Stimulated activated CD4-positive, alpha-beta T cell treated with anti-CD3 and anti-CD28 coated beads, Interleukin-4, amount 100 ng/mL, for 24 hours (primary cell): ENCODE measurements around the gene RPL19.

Source experiments
- DNase-seq: peaks from one replicate; pipeline ENCODE4 v3.0.0-alpha.2; 2020

The RPL19 gene

GRCh38 chr17:39173526-39174274 is 26.4 kb upstream of the RPL19 start:
- DNase-seq = no peak

DNA sequence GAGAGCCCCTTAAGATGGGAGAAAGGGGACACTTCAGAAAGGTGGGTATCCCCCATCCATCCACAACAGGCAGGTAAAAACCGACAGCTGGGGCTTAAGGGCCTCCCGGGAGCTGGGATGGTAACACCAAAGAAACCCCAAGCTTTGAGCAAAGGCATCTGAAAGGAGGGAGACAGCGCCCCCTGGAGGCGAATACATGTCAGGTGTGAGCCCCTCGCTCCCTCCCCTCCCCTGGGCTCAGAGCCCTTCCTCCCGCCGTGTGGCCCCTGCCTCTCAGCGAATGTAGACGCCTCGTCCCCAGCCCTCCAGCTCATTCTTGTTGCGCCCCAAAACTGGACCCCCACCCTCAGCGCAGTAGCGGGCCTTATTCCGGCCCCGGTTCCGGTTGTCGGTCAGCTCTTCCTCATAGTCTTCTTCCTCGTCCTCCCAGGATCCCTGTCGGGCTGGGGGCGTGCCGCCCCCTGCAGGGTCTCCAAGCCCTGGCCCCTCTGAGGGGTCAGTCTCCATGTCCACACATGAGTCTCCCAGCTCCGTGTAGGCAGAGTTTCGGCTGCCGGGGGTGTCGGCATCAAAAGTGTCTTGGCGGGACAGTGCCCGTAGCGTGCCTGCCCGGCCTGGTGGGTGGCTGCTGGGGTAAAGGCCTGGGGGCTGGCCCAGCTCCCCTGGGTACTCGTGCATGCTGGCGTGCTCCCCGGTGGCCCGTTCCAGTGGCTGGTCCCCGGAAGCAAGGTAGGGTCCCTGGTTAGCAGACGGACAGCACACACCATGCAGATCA is 25.0 kb upstream of the RPL19 start:
- DNase-seq = peak; percentile 81

- DNase-seq = no peak
Observed at GRCh38 chr17:39175695-39176093, 24.4 kb upstream of the RPL19 start.

DNA sequence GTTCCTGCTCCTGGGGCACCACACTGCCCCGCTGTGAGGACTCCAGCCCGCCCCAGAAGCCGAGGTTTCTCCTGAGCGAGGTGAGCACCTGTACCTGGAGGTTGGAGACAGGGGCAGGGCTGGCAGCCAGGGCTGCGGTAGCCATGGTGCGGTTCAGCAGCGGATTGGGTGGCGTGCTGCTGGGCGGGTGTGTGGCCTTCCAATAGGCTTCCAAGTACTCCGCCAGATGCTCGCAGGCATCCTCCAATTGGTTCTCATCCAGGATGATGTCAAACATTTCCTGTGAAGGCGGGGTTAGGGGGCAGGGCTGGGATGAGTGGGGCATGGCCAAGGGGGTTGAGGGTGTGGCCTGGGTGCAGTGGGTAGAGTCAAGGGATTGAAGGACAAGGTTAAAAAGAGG is 22.8 kb upstream of the RPL19 start:
- no peak for DNase-seq

- no peak for DNase-seq
Observed at GRCh38 chr17:39178536-39178935, 21.5 kb upstream of the RPL19 start.

GRCh38 chr17:39181303-39181702 is 18.8 kb upstream of the RPL19 start:
- DNase-seq = no peak

DNA sequence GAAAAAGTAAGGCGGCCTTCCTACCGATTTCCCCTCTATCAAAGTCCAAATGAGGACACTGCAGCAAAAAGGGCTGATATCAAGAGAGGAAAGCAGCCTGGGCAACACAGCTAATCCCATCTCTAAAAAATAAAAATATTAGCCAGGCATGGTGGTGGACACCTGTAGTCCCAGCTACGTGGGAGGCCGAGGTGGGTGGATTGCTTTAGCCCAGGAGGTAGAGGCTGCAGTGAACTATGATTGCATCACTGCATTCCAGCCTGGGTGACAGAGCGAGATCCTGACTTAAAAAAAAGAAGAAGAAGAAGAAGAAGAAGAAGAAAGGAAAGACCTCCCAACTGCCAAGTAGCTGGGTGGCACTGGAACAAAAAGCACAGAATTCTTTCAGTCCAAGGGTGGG is 17.0 kb upstream of the RPL19 start:
- DNase-seq = no peak

DNA sequence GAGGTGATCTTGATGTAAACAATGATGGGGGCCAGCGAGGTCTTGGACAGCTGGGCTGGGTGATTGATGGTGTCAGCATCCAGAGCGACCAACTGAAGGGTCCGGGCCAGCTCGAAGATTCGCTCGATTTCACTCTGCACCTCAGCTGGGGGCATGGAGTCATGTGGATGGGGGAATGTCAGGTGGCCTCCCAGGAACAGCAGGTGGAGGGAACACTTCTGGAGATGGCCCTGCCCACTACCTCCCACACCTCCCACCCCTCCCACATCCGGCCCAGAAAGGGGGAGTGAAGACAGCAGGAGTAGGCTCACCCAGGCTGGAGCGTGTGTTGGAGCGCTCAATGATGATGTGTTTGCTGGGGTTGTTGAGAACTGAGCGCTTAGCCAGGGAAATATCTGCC is 16.4 kb upstream of the RPL19 start:
- no peak for DNase-seq

DNA sequence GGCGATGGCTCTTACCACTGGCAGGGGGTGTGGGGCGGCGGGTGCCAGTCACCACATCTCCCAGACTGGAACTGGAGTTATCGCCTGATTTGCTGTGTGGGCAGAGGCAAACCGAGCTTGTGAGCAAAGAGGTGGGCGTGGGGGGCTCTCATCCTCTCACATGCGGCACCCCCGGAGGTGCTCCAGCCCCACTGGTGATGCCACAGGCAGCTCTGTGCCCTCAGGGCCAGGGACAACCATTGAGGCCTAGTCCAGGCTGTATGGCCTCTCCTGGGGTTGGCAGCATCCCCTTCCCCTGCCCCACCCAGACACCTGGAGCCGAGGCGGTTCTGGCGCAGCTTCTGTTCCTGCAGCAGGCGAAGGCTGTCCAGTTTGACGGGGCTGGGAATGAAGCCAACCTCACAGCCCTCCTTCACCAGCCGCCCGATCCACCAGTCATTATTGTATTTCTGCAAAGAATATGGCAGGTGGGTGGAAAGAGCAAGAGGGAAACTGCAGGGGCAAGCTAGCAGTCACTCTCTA is 13.5 kb upstream of the RPL19 start:
- DNase-seq = no peak

- DNase-seq = no peak
Observed at GRCh38 chr17:39187152-39187830, 12.8 kb upstream of the RPL19 start.

- no peak for DNase-seq
Observed at GRCh38 chr17:39191750-39192510, 8.2 kb upstream of the RPL19 start.

DNA sequence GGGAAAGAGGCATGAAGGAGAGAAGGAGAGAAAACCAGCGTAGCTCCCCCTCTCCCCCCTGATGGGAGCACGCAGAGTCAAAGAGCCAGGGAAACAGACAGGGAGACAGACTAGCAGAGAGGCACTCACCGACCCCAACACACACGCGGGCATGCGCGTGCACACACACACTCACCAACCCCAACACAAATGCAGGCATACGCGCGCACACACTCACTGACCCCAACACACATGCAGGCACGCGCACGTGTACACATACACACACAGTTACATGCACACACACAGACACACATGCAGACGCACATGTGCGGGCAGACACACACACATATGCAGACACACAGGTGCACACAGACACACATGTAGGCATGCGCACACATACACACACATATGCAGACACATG is 7.2 kb upstream of the RPL19 start:
- DNase-seq = no peak

GRCh38 chr17:39193346-39193745 is 6.7 kb upstream of the RPL19 start:
- DNase-seq = no peak

- DNase-seq = no peak
Observed at GRCh38 chr17:39194089-39194984, 5.7 kb upstream of the RPL19 start.

GRCh38 chr17:39194985-39195524 is 5.0 kb upstream of the RPL19 start:
- no peak for DNase-seq

- DNase-seq = no peak
Observed at GRCh38 chr17:39195568-39196160, 4.4 kb upstream of the RPL19 start.

- DNase-seq = no peak
Observed at GRCh38 chr17:39196241-39196807, 3.8 kb upstream of the RPL19 start.

- DNase-seq = no peak
Observed at GRCh38 chr17:39196808-39197291, 3.2 kb upstream of the RPL19 start.

DNA sequence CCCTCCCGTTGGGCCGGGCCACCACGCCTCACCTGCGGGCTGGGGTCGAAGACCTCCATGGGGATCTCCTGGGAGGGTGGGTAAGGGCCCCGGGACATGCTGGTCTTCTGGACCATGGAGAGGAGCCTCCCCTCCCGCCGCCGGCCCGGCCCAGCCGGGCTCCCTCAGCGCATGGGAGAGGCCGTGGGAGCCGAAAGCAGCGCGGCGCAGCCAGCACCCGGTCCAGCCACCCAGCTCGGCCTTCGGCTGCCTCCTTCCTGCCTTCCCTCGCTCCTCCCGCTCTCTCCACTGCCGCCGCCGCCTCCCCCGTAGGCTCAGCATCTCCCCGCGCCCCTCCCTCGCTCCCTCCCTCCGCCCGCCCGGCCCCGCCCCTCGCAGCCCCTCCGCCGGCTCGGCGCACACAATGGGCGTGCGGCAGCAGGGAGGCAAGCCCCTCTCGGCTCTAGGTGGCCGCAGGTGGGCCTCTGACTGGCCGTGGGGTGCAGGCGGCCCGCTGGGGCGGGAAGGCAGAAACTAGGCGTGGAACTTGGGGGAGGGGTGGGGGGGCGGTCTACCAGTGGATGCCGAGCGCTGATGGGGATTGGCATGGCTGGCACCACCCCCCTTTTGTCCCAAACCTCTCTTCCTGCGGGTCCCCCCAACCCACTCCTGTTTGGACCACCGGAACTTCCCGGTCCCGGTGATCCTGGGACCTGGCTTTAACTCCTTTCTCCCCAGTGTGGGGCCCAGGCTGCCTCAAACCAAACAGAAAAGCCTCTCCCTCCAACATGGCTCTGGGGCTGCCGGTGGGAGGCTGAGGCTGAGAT is 2.5 kb upstream of the RPL19 start, which contains the start of gene CACNB1:
Gene CACNB1 (minus strand): TSS at position 290 of the 806 bp plus-strand sequence. CDS start 174 bp downstream, at position 116.
- DNase-seq = peak; percentile 70

DNA sequence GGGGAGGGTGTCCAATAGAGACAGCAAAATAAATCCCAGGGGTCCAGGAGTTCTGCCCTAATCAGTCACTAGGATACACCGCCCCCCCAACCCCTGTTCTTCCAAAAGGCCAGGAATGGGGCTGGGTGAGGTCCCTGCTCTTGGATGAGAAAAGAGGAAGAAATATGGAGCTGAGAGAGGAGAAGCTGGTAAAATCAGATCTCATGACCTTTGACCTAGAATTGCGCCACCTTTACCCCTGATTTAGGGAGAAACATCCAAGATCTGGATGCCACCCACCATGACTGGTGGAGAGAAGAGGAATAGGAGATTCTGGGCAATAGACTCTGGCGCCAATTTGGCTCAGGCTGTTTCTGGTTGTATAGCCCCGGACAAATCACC is 1.9 kb upstream of the RPL19 start:
- no peak for DNase-seq
